NCI-H345 treated with DMSO at 0.1 percent for 48 hours (cell line): ENCODE measurements around the gene POLA1.
"Not testable (repeated sequence)": the region's sequence is repeated elsewhere in the genome, so short reads cannot be mapped to it uniquely, and the experiment has no call there.

Source experiments
- DNase-seq: peaks from one replicate; lab custom pipeline; 2025; ENCODE audit not compliant: unreplicated experiment; lab: John Stamatoyannopoulos, UW

The POLA1 gene

GRCh38 chrX:24693453-24694202 is at the start of gene POLA1:
TSS of gene POLA1 (plus strand) at chrX:24693918. CDS start at chrX:24693962, 44 bp downstream.
- peak; percentile 84 for DNase-seq

DNA sequence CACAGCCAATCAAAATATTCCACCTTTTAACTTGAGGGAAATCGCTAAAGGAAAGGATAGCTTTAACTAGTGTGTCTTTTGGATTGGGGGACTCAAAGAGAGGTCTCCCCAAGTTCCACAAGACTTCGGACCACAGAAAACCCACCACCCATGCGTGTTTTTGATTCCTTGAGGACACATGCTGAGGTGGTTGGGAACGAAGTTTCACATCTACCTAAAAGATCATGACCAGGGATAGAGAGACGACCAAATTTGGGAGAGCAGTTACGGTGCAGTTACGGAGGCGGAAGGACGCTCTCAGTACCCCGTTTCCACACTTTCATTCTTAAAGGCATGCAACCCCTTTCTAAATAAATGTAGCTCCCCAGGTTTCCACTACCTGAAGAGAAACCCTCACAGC is 47.7 kb upstream of the POLA1 start:
- no peak for DNase-seq

DNA sequence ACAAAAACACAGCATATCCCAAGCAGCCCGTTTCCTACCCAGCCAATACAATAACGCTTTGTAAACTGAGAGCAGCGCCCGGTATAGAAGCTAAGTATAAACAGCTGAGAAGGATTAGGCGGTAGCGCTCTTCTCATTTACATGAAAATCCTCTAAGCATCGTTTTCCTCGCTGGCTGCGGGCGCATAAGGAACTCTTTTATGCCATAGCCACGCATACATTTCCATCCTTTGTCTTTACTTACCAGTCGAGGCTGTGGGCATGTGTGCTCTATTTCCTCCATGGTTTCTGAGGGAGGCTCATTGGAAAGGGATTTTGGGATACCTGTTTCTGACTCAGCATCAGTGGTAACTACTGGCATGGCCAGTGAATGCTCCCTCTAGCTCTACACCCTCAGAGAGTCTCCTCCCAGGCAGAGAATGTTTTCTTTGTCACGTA is 47.0 kb upstream of the POLA1 start:
- peak; percentile 24 for DNase-seq

DNA sequence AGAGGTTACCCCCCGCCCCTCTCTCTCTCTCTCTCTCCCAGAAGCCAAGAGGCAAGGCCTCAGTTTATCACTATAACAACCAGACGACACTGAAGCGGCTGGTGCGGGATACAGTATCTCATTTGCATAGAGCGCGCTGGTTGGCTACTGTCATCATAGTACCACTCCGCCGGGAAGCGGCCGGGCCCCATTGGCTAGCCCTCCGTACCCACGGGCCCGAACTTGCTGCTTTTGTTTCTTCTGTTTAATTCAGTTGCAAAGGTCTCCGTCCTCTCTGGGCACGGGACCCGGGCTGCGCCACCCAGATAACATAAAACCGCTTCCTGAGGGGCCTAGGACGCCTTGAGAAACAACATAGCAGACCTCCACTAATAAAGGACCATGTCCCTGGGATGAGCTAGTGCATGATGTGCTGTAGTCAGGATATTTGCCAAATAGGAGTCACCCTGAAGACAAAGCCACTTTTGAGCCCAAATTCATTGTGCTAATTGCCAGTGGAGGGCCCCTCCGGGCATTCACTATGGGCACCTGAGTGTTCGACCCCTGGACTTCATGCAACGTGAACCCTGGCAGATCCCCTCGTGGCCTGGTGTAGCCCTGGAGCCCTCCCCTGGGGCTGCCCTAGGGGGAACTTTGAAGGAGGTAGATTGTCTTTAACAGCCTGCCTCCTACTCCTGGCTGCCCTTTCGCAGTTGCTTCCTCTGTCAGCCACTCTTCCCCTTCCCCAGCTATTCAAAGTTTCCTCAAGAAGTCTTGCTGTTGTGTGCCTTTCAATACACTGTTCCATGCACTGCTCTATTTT is 46.3 kb upstream of the POLA1 start, which contains the start of gene PCYT1B:
Gene PCYT1B, minus strand, starts transcription at position 91 of the 802 bp plus-strand sequence. CDS start 242 bp downstream, outside the sequence.
- peak; percentile 87 for DNase-seq

DNA sequence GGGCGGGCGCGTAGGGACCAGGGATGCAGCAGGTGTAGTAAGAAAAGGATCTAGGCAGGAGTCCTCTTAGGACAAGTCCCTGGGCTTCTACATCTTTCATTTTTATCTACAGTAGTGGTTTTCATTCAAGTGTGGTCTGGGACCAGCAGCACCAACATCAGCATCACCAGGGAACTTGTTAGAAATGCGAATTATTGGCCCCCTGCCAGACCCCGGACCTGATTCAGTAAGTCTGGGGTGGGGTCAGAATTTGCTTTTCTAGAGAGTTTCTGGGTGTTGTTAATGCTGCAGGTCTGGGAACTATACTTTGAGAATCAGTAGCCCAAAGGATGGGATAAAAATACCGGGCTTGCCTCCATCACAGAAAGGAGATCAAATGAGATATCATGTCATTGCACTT is 45.2 kb upstream of the POLA1 start:
- no peak for DNase-seq

DNA sequence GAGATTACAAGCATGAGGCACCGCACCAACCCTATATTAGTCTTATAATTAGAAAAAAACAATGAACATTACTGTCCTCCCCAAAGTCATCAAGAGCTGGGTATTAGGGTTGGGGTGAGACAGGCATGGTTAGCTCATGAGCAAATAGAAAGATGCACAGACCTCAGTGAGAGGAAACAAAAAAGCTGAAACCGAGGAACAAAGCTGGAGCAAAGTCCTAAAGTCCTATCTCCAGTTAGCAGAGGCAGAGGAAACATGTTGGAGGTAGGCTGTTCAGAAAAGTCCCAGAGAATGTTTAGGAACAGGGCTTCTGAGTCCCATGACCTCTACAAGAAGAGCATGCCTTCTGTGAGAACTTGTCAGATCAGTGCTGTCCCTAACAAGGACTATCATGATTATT is 41.9 kb upstream of the POLA1 start:
- no peak for DNase-seq

- not testable (repeated sequence) for DNase-seq
Observed at GRCh38 chrX:24655679-24656078, 38.0 kb upstream of the POLA1 start.

GRCh38 chrX:24657671-24658386 is 35.9 kb upstream of the POLA1 start:
- no peak for DNase-seq

DNA sequence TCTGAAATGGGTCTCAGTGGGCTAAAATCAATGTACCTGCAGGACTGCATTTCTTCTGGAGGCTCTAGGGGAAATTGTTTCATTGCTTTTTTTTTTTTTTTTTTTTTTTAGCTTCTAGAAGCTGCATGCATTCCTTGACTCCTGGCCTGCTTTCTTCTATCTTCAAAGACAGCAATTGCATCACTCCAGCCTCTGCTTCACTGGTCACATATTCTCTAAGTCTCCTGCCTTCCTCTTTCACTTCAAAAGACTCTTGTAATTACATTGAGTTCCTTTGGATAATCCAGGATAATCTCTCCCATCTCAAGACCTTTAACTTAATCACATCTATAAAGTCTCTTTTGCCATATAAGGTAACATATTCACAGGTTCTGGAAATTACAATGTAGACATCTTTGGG is 35.3 kb upstream of the POLA1 start:
- no peak for DNase-seq

DNA sequence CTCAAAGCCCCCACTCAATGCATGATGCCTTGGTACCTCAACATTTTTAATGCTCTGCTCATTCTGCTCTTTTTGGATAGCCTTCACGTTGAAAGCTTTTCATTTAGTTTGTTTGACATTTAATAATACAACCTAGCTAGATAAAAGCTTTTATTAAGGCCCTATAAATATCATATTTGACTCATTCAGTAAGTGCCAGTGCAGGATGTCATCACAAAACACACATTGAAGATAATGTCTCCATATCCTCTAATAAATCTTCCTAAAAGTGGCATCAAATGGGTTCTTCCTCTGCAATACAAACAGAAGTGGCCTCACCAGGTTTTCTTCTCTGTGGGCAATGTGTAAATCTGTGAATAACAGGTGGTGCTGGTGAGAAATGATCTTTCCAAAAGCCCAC is 34.6 kb upstream of the POLA1 start:
- no peak for DNase-seq

- no peak for DNase-seq
Observed at GRCh38 chrX:24659646-24660045, 34.1 kb upstream of the POLA1 start.

DNA sequence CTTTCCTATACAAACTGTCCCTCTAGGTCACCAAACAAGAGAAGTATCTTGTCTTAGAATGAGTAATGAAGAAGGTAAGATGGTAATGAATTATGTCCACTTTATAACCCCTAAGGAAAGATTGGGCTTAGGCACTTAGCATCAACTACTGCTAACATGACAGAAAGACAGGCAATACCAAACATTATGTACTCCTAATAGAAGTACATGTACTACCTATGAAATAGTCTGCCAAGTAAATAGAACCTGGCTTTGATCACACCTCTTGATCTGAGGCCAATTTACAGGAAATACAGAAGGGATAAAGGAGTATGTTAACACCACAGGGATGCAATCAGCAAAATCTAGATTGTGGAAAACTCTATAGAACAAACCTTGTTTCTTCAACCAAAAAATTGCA is 32.4 kb upstream of the POLA1 start:
- DNase-seq: no peak

- no peak for DNase-seq
Observed at GRCh38 chrX:24662352-24662751, 31.4 kb upstream of the POLA1 start.

DNA sequence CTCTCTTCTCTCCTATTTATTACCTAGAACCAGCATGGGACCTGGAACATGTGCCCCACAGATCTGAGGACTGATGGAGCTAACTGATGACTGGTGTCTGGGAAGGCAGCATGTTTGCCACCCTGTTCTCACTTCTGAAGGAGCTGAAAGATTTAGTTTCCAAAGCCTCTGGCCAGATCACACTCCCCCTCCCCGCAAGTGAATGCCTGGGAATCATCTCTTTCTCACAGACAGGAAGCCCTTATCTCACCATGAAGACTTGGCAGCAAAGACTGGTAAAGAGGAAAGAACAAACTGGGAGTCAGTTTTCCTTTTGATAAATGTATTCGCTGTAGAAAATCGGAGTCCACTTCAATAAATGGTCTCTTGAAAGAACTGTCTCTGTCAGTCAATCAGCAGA is 25.6 kb upstream of the POLA1 start:
- no peak for DNase-seq

DNA sequence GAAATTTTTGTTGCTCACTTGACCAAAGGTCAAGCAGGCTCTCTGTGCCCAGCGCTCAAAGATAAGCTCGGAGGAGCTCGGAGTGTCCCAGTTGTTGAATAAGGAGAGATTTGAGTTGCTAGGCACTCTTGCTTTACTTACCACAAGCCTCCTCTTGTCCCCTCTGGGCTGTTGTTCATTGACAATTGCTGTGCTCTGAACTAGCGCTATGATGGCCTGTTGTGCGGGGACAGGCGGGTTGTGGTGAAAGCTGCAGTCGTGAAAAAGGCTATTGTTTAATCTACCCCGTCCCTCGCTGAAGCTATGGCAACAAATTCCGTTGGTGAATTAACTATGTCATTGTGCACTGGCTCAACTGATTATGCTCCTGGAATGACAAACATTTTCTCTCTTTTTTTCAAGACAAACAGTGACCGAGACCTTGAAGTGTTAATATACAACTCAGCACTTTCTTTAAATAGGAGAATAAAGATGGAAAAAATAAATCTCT is 21.0 kb upstream of the POLA1 start:
- DNase-seq: no peak

DNA sequence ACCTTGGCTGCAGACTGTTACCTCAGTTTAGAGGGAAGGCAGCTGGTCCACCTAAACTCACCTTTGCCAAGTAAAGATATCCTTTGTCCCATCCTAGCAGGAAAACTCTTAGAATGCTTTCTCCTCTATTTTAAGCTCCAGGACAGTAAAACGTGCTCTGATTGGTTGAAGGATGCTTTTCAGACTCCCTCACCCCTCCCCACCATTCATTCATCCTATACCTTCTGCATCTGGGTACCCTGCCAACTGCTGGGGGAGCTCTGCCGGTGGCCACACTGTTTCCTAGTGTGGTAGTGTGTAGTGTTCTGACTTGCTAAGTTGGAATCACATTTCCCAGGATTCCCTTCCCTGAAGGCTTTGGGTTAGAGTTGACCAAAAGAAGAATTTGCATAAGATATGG is 20.3 kb upstream of the POLA1 start:
- DNase-seq: no peak

- no peak for DNase-seq
Observed at GRCh38 chrX:24676403-24677024, 17.2 kb upstream of the POLA1 start.

- DNase-seq: no peak
Observed at GRCh38 chrX:24682739-24683432, 10.8 kb upstream of the POLA1 start.

- DNase-seq: no peak
Observed at GRCh38 chrX:24684048-24684447, 9.7 kb upstream of the POLA1 start.

GRCh38 chrX:24692305-24692704 is 1.4 kb upstream of the POLA1 start:
- DNase-seq: no peak
